ENCODE results near the gene CC2D1A. TPM values are rescaled to one million over a fixed set of nuclear protein-coding genes. Genes with fewer than 3 reads are reported as not detected.

The CC2D1A gene
- total RNA-seq, 6 experiments from 2014 or later: 22.9 to 28.3 (median 25.5) TPM

DNA sequence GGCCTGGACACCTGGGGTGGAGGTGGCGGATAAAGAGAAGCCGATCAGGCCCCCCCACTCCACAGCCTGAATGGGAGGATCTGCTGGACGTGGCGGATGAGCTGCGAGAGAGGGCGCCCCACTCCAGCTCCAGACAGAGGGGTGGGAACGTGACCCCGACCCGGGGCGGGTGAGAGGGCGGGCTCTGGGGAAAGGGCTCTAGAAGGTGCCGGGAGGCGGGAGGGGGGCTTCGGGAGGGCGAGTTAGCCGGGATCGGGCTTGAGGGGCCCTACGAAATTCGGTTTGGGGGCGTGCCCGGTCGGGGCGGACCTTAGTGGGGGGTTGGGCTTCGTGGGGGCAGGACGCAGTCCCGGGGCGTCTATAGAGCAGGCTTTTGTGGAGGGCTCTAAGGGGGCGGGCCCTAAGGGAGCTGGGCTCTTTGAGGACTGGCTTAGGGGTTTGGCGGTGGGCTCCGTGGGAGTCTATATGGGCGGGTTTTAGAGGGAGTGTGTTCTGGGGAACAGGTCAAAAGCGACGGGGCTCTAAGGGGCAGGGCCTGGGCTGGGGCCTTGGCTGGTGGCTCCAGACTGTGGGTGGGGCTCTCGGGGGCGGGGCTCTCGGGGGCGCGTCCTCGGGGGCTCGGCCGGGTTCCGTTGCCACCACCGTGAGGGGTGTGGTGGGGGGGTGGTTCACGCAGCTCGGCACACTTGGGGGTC lies 33.2 kb upstream of the CC2D1A start:
- Mint-ChIP-seq H3K4me3 (peak overlapping the region; percentile 66), H3K36me3 (ENCODE audit: low read depth) (no peaks in the 10 kb centered on the region), H3K27ac (no peak overlapping the region), H3K27me3 (ENCODE audit: insufficient read depth) (no peaks in the 10 kb centered on the region; the same call in 1 of the 2 replicates), H3K4me1 (ENCODE audit: low read depth) (peaks cover 11% of the 10 kb centered on the region), H3K9me3 (no peaks in the 10 kb centered on the region)
- TF ChIP-seq, protein P1, sequence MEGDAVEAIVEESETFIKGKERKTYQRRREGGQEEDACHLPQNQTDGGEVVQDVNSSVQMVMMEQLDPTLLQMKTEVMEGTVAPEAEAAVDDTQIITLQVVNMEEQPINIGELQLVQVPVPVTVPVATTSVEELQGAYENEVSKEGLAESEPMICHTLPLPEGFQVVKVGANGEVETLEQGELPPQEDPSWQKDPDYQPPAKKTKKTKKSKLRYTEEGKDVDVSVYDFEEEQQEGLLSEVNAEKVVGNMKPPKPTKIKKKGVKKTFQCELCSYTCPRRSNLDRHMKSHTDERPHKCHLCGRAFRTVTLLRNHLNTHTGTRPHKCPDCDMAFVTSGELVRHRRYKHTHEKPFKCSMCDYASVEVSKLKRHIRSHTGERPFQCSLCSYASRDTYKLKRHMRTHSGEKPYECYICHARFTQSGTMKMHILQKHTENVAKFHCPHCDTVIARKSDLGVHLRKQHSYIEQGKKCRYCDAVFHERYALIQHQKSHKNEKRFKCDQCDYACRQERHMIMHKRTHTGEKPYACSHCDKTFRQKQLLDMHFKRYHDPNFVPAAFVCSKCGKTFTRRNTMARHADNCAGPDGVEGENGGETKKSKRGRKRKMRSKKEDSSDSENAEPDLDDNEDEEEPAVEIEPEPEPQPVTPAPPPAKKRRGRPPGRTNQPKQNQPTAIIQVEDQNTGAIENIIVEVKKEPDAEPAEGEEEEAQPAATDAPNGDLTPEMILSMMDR (IDR thresholded peaks at IDR 0.05): peak; percentile 17; the same call in 1 of the 2 replicates
- no peak for DNase-seq

DNA sequence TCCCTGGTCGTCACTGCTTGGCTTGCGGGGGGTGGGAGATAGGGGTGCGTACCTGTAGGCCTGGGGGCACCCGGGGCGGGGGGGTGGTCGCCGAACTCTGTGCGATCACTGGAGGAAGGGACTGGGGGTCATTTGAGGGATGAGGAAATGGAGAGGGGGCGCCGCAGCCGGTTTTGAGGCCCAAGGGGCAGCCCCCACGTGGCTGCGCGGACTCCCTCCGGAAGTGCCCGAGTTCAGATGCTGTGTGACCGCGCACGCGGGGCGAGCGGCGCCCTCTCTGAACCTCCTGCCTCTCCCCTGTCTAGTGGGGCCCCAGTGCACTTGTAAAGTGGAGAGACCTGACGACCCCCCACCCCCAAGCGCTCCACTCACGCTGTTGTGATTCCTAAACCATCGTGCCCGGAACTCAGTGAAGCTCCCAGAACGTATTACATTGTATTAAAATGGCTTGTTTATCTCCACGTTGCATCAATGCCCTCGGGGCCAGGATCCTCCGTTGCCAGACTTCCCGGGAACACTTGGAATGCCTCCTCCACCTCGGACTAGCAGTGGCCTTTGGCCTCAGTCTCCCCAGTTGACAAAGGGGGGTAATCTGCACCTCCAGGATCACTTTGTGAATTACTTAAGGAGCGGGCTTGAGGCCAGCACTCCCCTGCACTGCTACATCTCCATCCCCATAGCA lies 32.0 kb upstream of the CC2D1A start:
- Mint-ChIP-seq H3K27ac (no peak overlapping the region), H3K4me3 (no peak overlapping the region; the same call in 1 of the 2 replicates), H3K4me1 (ENCODE audit: low read depth) (peaks cover 11% of the 10 kb centered on the region), H3K36me3 (ENCODE audit: low read depth) (no peaks in the 10 kb centered on the region), H3K9me3 (no peaks in the 10 kb centered on the region), H3K27me3 (ENCODE audit: insufficient read depth) (no peaks in the 10 kb centered on the region; the same call in 1 of the 2 replicates)
- TF ChIP-seq, protein P1 (IDR thresholded peaks at IDR 0.05): no peak
- DNase-seq: no peak

DNA sequence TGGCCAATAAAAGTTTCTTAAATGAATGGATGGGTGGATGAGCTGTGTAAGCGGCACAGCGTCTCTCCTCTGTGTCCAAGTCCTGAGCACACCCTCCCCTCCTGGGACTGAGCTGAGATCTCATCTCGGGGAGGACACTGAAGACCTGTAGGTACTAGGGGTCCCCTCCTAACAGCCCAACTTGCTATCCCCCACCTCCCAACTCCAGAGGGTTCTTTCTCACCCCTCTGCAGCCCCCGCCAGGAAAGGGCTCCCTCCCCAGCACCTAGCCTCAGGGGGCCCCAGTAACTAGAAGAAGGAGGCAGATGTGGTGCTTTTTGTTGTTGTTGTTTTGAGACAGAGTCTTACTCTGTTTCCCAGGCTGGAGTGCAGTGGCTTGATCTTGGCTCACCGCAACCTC lies 30.2 kb upstream of the CC2D1A start:
- no peak for DNase-seq

DNA sequence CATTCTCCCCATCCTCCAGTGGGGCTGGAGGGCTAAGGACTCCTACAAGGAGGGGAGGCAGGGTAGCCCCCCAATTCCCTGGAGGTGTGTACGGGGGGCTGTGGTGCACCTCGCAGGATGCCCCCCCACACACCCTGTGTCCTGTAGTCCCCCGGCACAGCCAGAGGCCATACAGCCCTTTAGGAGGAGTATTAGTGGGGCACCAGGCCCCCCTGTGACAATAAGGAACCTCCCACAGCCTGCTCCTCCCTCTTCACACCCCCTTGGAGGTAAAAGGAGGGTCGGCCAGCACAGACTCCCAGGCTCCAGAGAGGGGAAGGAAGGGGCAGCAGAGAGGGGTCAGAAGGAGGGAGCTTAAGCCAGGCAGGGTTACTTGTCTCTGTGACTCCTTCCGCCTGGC lies 29.2 kb upstream of the CC2D1A start, which contains the start of gene NANOS3:
TSS of gene NANOS3 (plus strand) at position 301 of the 400 bp plus-strand sequence. CDS start 115 bp downstream, outside the sequence.
- Mint-ChIP-seq H3K4me3 (no peak within 1 kb of the TSS), H3K36me3 (ENCODE audit: low read depth) (no peaks in the 10 kb centered on the region), H3K9me3 (no peaks in the 10 kb centered on the region), H3K27ac (no peak within 1 kb of the TSS), H3K4me1 (ENCODE audit: low read depth) (peaks cover 21% of the 10 kb centered on the region), H3K27me3 (ENCODE audit: insufficient read depth) (no peaks in the 10 kb centered on the region; the same call in none of the 2 replicates)
- TF ChIP-seq, protein P1 (IDR thresholded peaks at IDR 0.05): no peak
- DNase-seq: no peak

More for the DNA sequence above, 30.2 kb upstream of the CC2D1A start:
- TF ChIP-seq, protein P1 (IDR thresholded peaks at IDR 0.05): no peak
- H3K27ac Mint-ChIP-seq: no peak overlapping the region
- H3K27me3 Mint-ChIP-seq (ENCODE audit: insufficient read depth): no peaks in the 10 kb centered on the region; the same call in 1 of the 2 replicates
- peaks cover 16% of the 10 kb centered on the region for H3K4me1 Mint-ChIP-seq (ENCODE audit: low read depth)
- H3K36me3 Mint-ChIP-seq (ENCODE audit: low read depth): no peaks in the 10 kb centered on the region
- H3K9me3 Mint-ChIP-seq: no peaks in the 10 kb centered on the region
- H3K4me3 Mint-ChIP-seq: no peak overlapping the region

DNA sequence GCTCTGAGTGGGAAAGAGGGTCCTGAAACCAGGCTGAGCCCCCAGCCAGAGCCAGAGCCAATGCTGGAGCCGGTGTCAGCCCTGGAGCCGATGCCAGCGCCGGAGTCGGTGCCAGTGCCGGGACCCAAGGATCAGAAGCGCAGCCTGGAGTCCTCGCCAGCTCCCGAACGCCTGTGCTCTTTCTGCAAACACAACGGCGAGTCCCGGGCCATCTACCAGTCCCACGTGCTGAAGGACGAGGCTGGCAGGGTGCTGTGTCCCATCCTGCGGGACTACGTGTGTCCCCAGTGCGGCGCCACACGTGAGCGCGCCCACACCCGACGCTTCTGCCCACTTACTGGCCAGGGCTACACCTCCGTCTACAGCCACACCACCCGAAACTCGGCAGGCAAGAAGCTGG lies 28.7 kb upstream of the CC2D1A start:
- no peak for DNase-seq
- Mint-ChIP-seq H3K27me3 (ENCODE audit: insufficient read depth) (no peaks in the 10 kb centered on the region; the same call in none of the 2 replicates), H3K4me3 (no peak overlapping the region), H3K27ac (no peak overlapping the region), H3K36me3 (ENCODE audit: low read depth) (no peaks in the 10 kb centered on the region), H3K9me3 (no peaks in the 10 kb centered on the region), H3K4me1 (ENCODE audit: low read depth) (peaks cover 26% of the 10 kb centered on the region)
- TF ChIP-seq, protein P1 (IDR thresholded peaks at IDR 0.05): no peak
